AG04450 (cell line): ENCODE measurements around the gene TAS2R10. TPM values are rescaled to one million over a fixed set of nuclear protein-coding genes. Genes with fewer than 3 reads are reported as not detected.

ENCODE experiments used
- CTCF ChIA-PET: fragments of 300-600, 350-600 bp; formaldehyde crosslinking; extraction: SDS; loops from one replicate; lab custom pipeline; 2022; ENCODE audit warnings: antibody characterized with exemption, inconsistent platforms; lab: Charles Lee
- POLR2A ChIA-PET: fragments of 350-600 bp; formaldehyde crosslinking; extraction: SDS; loops from one replicate; lab custom pipeline; 2021; ENCODE audit warnings: antibody characterized with exemption, inconsistent platforms; lab: Yijun Ruan, JAX
- DNase-seq: peaks from one replicate; pipeline ENCODE4 v3.0.0-alpha.2; 2011; ENCODE audit warnings: low read depth, low spot score
- H3K27ac ChIP-seq: one replicate; pipeline ENCODE4 v1.5.1; 2012; ENCODE audit warnings: low read depth, low read length, control low read depth
- H3K27me3 ChIP-seq: one replicate; pipeline ENCODE4 v1.6.0; 2012; ENCODE audit warnings: low read length; ENCODE audit not compliant: control insufficient read depth, insufficient read depth
- H3K4me3 ChIP-seq: 2 replicates; pipeline ENCODE4 v1.5.1; 2011; ENCODE audit warnings: mild to moderate bottlenecking, low read depth, low read length, control low read depth
- H3K9me3 ChIP-seq: 2 replicates; pipeline ENCODE4 v1.5.1; 2012; ENCODE audit warnings: low read length; ENCODE audit not compliant: control insufficient read depth, insufficient read depth
- CTCF ChIP-seq: IDR thresholded peaks from 2 replicates; pipeline ENCODE4 v1.5.1; 2011; ENCODE audit warnings: low read depth, low read length, control low read depth, inconsistent platforms
- polyA minus RNA-seq: library from RNA; depleted of rRNA, polyadenylated mRNA; stranded (reverse); fragments of >200 nt; gene quantifications from 2 replicates; pipeline ENCODE4 v1.2.3, GENCODE V29; 2011; rRNA and poly(A)+ RNA removed
- polyA plus RNA-seq: library from polyadenylated mRNA; depleted of rRNA; stranded (reverse); fragments of >200 nt; gene quantifications from 2 replicates; pipeline ENCODE4 v1.2.3, GENCODE V29; 2011; rRNA removed

Gene TAS2R10, protein sequence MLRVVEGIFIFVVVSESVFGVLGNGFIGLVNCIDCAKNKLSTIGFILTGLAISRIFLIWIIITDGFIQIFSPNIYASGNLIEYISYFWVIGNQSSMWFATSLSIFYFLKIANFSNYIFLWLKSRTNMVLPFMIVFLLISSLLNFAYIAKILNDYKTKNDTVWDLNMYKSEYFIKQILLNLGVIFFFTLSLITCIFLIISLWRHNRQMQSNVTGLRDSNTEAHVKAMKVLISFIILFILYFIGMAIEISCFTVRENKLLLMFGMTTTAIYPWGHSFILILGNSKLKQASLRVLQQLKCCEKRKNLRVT
- 0.24 and 0.71 TPM in 2 replicates for polyA plus RNA-seq
- polyA minus RNA-seq: 0.87 TPM in 1 of 2 replicates, not detected in the other

DNA sequence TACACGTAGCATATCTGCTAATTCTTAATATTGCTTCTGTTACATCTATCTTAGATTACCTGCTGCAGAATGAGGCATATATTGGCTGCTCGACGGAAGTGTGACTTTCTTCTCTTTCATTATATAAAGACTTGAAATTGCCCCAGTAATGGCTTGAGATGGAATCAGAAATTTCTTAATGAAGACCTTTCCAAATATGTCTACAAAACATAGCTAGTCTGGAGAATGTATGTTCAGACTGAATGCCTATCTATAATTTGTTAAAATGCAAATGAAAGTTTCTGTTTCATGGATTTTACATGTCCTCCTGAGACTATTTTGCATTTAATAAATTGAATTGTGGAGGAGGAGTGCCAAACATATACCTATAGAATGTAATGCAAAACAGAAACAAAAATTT is at the start of gene TAS2R10:
Gene TAS2R10 (minus strand): TSS at position 101 of the 400 bp plus-strand sequence. CDS start 89 bp downstream, at position 12.
- ChIA-PET POLR2A (no interaction called here), CTCF (no interaction called here)
- Histone ChIP-seq H3K4me3 (no peak within 1 kb of the TSS), H3K27ac (no peak within 1 kb of the TSS), H3K27me3 (no peaks in the 10 kb centered on the region), H3K9me3 (no peaks in the 10 kb centered on the region)
- no peak for DNase-seq
- no peak for TF ChIP-seq CTCF

GRCh38 chr12:10873378-10873777 is 47.2 kb upstream of the TAS2R10 start:
- no peak for DNase-seq
- ChIA-PET POLR2A (no interaction called here), CTCF (no interaction called here)
- Histone ChIP-seq H3K4me3 (no peak overlapping the region), H3K9me3 (no peaks in the 10 kb centered on the region), H3K27ac (no peak overlapping the region), H3K27me3 (no peaks in the 10 kb centered on the region)
- no peak for TF ChIP-seq CTCF

- Histone ChIP-seq H3K27me3 (no peaks in the 10 kb centered on the region), H3K4me3 (no peak overlapping the region), H3K27ac (no peak overlapping the region), H3K9me3 (no peaks in the 10 kb centered on the region)
- CTCF ChIA-PET: no interaction called here
- DNase-seq: no peak
- POLR2A ChIA-PET: no interaction called here
- TF ChIP-seq CTCF: no peak
Observed at GRCh38 chr12:10867381-10867780, 41.2 kb upstream of the TAS2R10 start.

GRCh38 chr12:10863512-10864218 is 37.5 kb upstream of the TAS2R10 start:
- ChIA-PET CTCF (interaction anchor here (0.7 kb wide), 1 partner anchor 11 kb away, joined by 3 read pairs; no protein-coding TSS in a partner anchor), POLR2A (no interaction called here)
- H3K27me3 ChIP-seq: no peaks in the 10 kb centered on the region
- no peaks in the 10 kb centered on the region for H3K9me3 ChIP-seq
- TF ChIP-seq CTCF: no peak
- no peak overlapping the region for H3K4me3 ChIP-seq
- DNase-seq: no peak
- no peak overlapping the region for H3K27ac ChIP-seq

- ChIA-PET POLR2A (no interaction called here), CTCF (no interaction called here)
- H3K27ac ChIP-seq: no peak overlapping the region
- peaks cover under 1% of the 10 kb centered on the region; the same call in 1 of the 2 replicates for H3K9me3 ChIP-seq
- no peak for TF ChIP-seq CTCF
- no peak overlapping the region for H3K4me3 ChIP-seq
- DNase-seq: no peak
- no peaks in the 10 kb centered on the region for H3K27me3 ChIP-seq
Observed at GRCh38 chr12:10861366-10861765, 35.2 kb upstream of the TAS2R10 start.
